OCI-LY3 (cell line): ENCODE measurements around the gene CDC42BPA.

Source experiments
- H2AFZ ChIP-seq: fragments of 200-600, 300-600 bp; shearing (Covaris generic); 2 replicates; pipeline ENCODE4 v1.6.0; 2014; ENCODE audit warnings: antibody characterized with exemption, low read depth, low read length
- H3K27ac ChIP-seq: fragments of 200-600, 300-600 bp; sonication (generic); 2 replicates; pipeline ENCODE4 v1.5.1; 2014; ENCODE audit warnings: mild to moderate bottlenecking, low read length, moderate library complexity, mixed read lengths
- H3K27me3 ChIP-seq: fragments of 200-600, 300-600 bp; sonication (generic); 2 replicates; pipeline ENCODE4 v1.6.1; 2014; ENCODE audit warnings: low read depth, low read length, mixed read lengths
- H3K36me3 ChIP-seq: fragments of 200-600, 300-600 bp; sonication (generic); replicated peaks from 2 replicates; pipeline ENCODE3; 2014; ENCODE audit warnings: low read depth, low read length, mixed read lengths
- H3K4me1 ChIP-seq: fragments of 300-600, 200-600 bp; sonication (generic); 2 replicates; pipeline ENCODE4 v1.6.1; 2014; ENCODE audit warnings: low read length, mixed read lengths
- H3K4me2 ChIP-seq: fragments of 200-600, 300-600 bp; sonication (generic); 2 replicates; pipeline ENCODE4 v1.6.1; 2014; ENCODE audit warnings: low read length, mixed read lengths
- H3K4me3 ChIP-seq: fragments of 300-600, 200-600 bp; sonication (generic); 2 replicates; pipeline ENCODE4 v1.5.1; 2014; ENCODE audit warnings: antibody characterized with exemption, mild to moderate bottlenecking, low read length, moderate library complexity
- H3K79me2 ChIP-seq: fragments of 300-600, 200-600 bp; shearing (Covaris generic); 2 replicates; pipeline ENCODE4 v1.6.1; 2014; ENCODE audit warnings: mild to moderate bottlenecking, low read length, mixed read lengths
- H3K9ac ChIP-seq: fragments of 300-600, 200-600 bp; shearing (Covaris generic); 2 replicates; pipeline ENCODE4 v1.6.0; 2014; ENCODE audit warnings: mild to moderate bottlenecking, low read length, moderate library complexity
- H3K9me3 ChIP-seq: fragments of 200-600, 300-600 bp; shearing (Covaris generic); 2 replicates; pipeline ENCODE4 v1.6.1; 2014; ENCODE audit warnings: low read length, mixed read lengths; ENCODE audit not compliant: insufficient read depth
- H4K20me1 ChIP-seq: fragments of 200-600, 300-600 bp; sonication (generic); 2 replicates; pipeline ENCODE4 v1.6.1; 2016; ENCODE audit warnings: low read length, mixed read lengths; ENCODE audit not compliant: insufficient read depth
- EZH2phosphoT487 ChIP-seq: fragments of 200-600 bp; shearing (Covaris generic); IDR thresholded peaks from 2 replicates; pipeline ENCODE4 v1.6.1; 2018; ENCODE audit warnings: antibody characterized with exemption, mixed run types, low read depth
- TF ChIP-seq, protein P1 (sequence below): fragments of 200-600, 300-600 bp; sonication (generic); IDR thresholded peaks from 2 replicates; pipeline ENCODE4 v1.5.1; 2014; ENCODE audit warnings: antibody characterized with exemption, low read length, low read depth

The CDC42BPA gene

GRCh38 chr1:226979115-226979516, 339.2 kb downstream of the CDC42BPA start:
- Histone ChIP-seq H3K4me3 (no peak overlapping the region), H3K27ac (no peak overlapping the region), H3K4me1 (no peaks in the 10 kb centered on the region), H3K27me3 (no peaks in the 10 kb centered on the region), H3K4me2 (no peak overlapping the region), H4K20me1 (no peaks in the 10 kb centered on the region), H3K9me3 (no peaks in the 10 kb centered on the region), H3K9ac (no peak overlapping the region), H3K36me3 (peaks cover 5% of the 10 kb centered on the region), H2AFZ (no peak overlapping the region), H3K79me2 (peaks cover 2% of the 10 kb centered on the region; the same call in 1 of the 2 replicates)
- no peak for TF ChIP-seq EZH2phosphoT487
- TF ChIP-seq, protein P1, sequence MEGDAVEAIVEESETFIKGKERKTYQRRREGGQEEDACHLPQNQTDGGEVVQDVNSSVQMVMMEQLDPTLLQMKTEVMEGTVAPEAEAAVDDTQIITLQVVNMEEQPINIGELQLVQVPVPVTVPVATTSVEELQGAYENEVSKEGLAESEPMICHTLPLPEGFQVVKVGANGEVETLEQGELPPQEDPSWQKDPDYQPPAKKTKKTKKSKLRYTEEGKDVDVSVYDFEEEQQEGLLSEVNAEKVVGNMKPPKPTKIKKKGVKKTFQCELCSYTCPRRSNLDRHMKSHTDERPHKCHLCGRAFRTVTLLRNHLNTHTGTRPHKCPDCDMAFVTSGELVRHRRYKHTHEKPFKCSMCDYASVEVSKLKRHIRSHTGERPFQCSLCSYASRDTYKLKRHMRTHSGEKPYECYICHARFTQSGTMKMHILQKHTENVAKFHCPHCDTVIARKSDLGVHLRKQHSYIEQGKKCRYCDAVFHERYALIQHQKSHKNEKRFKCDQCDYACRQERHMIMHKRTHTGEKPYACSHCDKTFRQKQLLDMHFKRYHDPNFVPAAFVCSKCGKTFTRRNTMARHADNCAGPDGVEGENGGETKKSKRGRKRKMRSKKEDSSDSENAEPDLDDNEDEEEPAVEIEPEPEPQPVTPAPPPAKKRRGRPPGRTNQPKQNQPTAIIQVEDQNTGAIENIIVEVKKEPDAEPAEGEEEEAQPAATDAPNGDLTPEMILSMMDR: no peak

GRCh38 chr1:226978432-226979114, 339.7 kb downstream of the CDC42BPA start:
- H2AFZ ChIP-seq: no peak overlapping the region
- H3K36me3 ChIP-seq: peaks cover 5% of the 10 kb centered on the region
- peaks cover 5% of the 10 kb centered on the region; the same call in 1 of the 2 replicates for H3K79me2 ChIP-seq
- H3K27ac ChIP-seq: no peak overlapping the region
- H3K9me3 ChIP-seq: no peaks in the 10 kb centered on the region
- H3K4me2 ChIP-seq: no peak overlapping the region
- no peaks in the 10 kb centered on the region for H3K4me1 ChIP-seq
- H3K27me3 ChIP-seq: no peaks in the 10 kb centered on the region
- TF ChIP-seq, protein P1: no peak
- TF ChIP-seq EZH2phosphoT487: no peak
- H4K20me1 ChIP-seq: 0 out of 2 replicates have a peak, but pooled peaks cover 1% of the 10 kb centered on the region
- H3K9ac ChIP-seq: no peak overlapping the region
- no peak overlapping the region for H3K4me3 ChIP-seq

GRCh38 chr1:226977643-226978431, 340.5 kb downstream of the CDC42BPA start:
- Histone ChIP-seq H3K4me2 (no peak overlapping the region), H3K79me2 (peaks cover 5% of the 10 kb centered on the region), H3K36me3 (peaks cover 5% of the 10 kb centered on the region), H2AFZ (no peak overlapping the region), H3K9me3 (no peaks in the 10 kb centered on the region), H3K4me3 (no peak overlapping the region), H4K20me1 (0 out of 2 replicates have a peak, but pooled peaks cover 3% of the 10 kb centered on the region), H3K4me1 (no peaks in the 10 kb centered on the region), H3K9ac (no peak overlapping the region), H3K27ac (no peak overlapping the region), H3K27me3 (no peaks in the 10 kb centered on the region)
- TF ChIP-seq, protein P1: no peak
- no peak for TF ChIP-seq EZH2phosphoT487

GRCh38 chr1:226976978-226977642, 341.2 kb downstream of the CDC42BPA start:
- no peak overlapping the region for H3K4me3 ChIP-seq
- no peak overlapping the region for H3K4me2 ChIP-seq
- no peaks in the 10 kb centered on the region for H3K27me3 ChIP-seq
- 0 out of 2 replicates have a peak, but pooled peaks cover 3% of the 10 kb centered on the region for H4K20me1 ChIP-seq
- TF ChIP-seq, protein P1: no peak
- TF ChIP-seq EZH2phosphoT487: no peak
- no peak overlapping the region for H3K9ac ChIP-seq
- H3K9me3 ChIP-seq: no peaks in the 10 kb centered on the region
- H3K27ac ChIP-seq: no peak overlapping the region
- H3K79me2 ChIP-seq: peaks cover 5% of the 10 kb centered on the region
- peaks cover 5% of the 10 kb centered on the region for H3K36me3 ChIP-seq
- no peak overlapping the region for H2AFZ ChIP-seq
- no peaks in the 10 kb centered on the region for H3K4me1 ChIP-seq
